Inflammatory macrophage treated with lipopolysaccharide for 4 hours (primary cell): ENCODE data around the gene BBX.
A peak's percentile ranks its signal among the peaks of the same experiment; 100 is the strongest.
"Not testable (repeated sequence)": the region's sequence is repeated elsewhere in the genome, so short reads cannot be mapped to it uniquely, and the experiment has no call there.

Source experiments
- DNase-seq: peaks from one replicate; pipeline ENCODE4 v3.0.0-alpha.2; 2020

BBX gene

DNA sequence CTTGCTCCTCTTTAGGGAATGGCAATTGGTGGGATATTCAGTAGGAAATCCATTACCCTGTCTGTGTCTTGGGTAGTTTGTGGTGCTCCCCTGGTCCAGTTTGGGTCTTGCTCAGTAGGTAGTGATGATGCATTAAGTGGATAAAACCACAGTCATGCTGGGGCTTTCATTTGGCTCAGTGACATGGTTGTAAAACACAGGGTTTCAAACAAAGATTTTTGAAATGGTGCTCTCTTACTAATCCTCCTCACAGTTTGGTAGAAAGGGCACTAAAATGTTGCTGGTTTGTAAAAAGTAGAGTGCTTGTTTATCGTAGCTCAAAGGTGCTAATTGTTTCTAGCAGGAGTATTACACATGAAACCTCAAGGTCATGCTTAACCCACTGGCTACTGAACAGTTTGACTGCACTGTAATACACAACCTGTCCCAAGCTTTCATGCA is 22.9 kb downstream of the BBX start:
- no peak for DNase-seq

DNA sequence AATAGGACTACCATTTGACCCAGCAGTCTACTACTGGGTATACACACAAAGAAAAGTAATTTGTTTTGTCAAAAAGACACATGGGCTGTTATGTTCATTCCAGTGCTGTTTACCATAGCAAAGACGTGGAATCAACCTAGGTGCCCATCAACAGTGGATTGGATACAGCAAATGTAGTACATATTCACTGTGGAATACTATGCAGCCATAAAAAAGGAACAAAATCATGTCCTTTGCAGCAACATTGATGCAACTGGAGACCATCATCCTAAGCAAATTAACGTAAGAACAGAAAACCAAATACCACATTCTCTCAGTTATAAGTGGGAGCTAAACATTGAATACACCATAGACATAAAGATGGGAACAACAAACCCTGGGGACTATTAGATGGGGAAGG is 25.8 kb downstream of the BBX start:
- DNase-seq: no peak

DNA sequence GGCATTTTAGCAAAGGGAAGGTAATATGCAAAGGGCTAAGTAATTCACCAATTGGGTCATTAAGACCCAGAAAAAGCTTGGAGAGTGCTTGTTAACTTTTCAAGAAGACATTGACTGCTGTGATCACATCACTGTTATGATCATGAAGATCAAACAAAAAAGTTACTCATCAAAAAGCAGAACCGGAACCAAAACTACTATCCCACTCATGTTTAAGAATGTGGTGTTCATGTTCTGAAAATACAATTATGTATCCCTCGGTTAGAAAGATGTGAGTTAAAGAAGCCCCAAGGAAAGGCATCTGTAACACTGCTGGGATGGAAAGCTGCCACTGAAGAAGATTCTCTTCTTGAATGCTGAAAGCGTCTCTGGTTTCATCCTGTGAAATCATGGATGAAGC is 32.6 kb downstream of the BBX start:
- DNase-seq: peak; percentile 29

DNA sequence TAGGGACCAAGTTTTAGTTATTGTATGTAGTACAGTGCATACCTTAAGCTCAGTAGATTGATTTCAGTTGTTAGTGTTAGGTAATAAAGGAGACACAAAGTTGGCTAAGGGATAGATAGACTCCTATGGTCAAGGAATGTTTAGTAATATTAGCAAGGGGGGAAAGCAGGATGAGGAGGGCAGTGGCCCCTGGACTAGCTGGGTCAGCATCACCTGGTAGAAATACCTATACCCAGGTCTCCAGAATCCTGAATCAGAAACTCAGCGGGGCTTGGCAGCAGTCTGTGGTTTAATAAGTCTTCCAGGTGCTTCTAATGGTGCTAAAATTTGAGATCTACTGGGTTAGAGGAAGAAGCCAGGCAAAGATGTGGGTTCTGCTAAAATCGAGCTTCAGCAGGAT is 35.0 kb downstream of the BBX start:
- no peak for DNase-seq

GRCh38 chr3:107560166-107560565 is 37.4 kb downstream of the BBX start:
- no peak for DNase-seq

DNA sequence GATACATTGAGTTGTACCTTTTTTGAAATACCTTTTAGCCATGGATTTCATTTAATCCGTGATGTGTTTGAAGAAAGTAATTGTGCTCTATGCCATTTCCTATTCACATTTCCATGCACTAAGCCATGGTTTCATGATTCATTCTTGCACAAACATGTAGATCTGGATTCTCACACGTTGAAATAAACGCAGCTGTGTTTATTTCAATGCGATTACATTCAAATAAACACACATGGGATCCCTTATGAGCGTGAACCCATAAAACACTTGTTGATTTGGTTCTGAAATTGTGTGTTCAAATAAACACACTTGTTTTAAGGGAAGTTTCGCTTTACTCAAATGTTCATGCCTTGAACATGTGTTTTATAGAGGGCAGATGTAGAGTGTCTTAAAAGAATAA is 39.2 kb downstream of the BBX start:
- DNase-seq: no peak

- no peak for DNase-seq
These were observed 40.3 kb downstream of the BBX start for GRCh38 chr3:107562969-107563529.

- not testable (repeated sequence) for DNase-seq
These were observed 42.5 kb downstream of the BBX start for GRCh38 chr3:107565244-107565643.

- not testable (repeated sequence) for DNase-seq
These were observed 48.3 kb downstream of the BBX start for GRCh38 chr3:107571089-107571488.

DNA sequence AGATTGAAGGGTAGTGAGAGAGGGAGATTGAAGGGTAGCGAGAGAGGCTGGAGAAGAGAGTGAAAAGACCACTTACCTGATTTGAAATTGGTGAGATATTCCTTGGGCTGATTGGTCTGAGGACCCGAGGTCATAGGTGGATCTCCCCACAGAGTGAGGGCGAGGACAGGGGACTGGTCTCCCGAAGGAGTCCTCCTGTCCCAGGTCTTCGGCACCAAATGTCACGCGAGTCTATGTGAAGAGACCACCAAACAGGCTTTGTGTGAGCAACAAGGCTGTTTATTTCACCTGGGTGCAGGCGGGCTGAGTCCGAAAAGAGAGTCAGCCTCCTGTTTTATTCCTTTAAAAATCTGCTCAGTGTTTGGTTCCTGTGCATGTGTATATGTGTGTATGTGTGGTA is 48.7 kb downstream of the BBX start:
- DNase-seq: not testable (repeated sequence)

DNA sequence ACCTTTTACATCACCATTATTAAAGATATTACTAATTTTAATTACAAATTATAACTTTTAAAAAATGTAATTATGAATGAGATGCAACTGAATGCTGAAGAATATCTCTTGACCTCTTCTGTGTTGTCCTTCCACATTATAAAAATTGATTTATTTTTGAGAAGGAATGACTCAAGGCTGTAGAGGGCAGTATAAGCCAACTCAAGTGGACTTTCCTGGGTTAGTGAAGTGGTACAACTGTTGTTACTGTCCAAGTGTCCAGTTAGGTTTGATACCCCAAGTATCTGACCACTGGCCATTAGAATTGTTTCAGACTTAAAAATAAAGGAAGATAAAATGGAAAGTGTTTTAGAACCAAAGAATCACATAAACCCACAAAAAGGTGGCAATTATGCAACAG is 51.9 kb downstream of the BBX start:
- DNase-seq: peak; percentile 54

DNA sequence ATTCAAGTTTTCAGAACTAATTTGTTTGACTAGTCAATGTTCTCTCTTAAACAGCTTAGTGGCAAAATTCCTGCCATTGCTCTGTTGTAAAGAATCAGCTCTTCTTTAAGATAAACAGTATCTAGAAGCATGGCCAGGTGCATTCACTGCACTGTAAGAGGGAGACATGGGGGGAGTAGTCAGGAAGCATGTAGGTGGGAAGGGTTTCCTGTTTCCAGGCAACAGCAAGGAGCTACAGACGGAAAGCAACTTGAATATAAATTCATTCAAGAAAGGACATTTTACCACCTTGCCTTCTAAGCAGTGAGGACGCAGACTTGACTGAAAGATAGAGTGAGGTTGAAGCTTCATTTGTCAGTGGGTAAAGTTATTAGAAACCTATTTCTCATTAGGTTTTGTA is 55.3 kb downstream of the BBX start:
- no peak for DNase-seq

- no peak for DNase-seq
These were observed 55.8 kb downstream of the BBX start for GRCh38 chr3:107578523-107578922.

- no peak for DNase-seq
These were observed 56.6 kb downstream of the BBX start for GRCh38 chr3:107579371-107579770.

- no peak for DNase-seq
These were observed 58.5 kb downstream of the BBX start for GRCh38 chr3:107581230-107581629.

DNA sequence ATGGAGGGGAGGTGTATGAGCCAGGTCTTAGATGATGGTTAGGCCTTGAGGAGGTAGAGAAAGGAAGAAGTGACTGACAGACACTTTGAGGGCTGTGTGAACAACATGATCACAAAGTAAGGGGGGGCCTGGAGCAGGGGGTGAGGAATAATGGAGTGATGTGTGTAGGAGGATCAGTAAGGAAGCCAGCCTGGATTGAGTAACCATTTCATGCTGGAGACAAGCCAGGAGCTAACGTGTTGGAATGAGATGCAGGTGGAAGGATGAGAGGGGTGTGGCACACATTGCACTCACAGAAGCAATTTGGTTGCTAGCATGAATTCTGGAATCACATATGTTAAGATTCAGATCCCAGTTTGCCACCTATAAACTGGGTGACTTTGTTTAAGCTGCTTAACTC is 65.5 kb downstream of the BBX start:
- no peak for DNase-seq

GRCh38 chr3:107589454-107589853 is 66.7 kb downstream of the BBX start:
- DNase-seq: peak; percentile 22

DNA sequence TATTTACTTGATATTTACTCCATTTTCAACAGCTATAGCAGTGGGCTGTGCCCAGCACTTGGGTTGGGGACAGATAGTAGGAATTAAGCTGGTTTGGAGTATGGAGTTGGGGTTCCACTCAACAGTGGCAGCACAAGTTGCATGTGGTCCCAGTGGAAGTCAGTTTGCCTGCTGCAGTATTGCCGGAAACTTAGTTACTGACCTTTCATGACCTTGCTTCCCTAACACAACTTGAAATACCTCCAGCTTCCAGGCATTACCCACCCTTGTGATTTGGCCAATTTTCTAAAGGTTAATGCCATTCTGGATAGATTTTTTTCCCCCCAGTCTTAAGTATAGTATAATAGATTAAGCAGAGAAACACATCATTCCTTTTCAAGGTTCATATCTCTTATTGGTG is 68.0 kb downstream of the BBX start:
- no peak for DNase-seq

GRCh38 chr3:107592073-107592472 is 69.3 kb downstream of the BBX start:
- DNase-seq: no peak

- no peak for DNase-seq
These were observed 72.1 kb downstream of the BBX start for GRCh38 chr3:107594870-107595269.

DNA sequence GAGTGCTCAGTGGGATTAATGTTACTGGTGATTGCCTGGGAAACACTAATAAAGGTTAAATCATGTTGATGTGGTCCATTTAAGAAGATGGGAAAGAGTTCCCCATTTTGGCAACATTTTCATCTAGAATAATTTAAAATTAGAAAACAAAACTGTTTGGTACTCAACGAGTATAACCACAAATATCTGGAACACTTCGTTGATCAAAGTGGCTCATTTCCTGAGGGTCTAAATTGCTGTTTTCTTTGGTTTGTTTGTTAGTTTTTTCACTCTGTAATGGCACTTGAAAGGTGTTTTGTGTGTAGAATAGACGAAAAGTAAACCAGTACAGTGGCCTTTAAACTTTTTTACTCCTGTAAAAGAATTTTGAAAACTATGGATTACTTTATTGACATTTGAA is 73.9 kb downstream of the BBX start:
- DNase-seq: no peak

DNA sequence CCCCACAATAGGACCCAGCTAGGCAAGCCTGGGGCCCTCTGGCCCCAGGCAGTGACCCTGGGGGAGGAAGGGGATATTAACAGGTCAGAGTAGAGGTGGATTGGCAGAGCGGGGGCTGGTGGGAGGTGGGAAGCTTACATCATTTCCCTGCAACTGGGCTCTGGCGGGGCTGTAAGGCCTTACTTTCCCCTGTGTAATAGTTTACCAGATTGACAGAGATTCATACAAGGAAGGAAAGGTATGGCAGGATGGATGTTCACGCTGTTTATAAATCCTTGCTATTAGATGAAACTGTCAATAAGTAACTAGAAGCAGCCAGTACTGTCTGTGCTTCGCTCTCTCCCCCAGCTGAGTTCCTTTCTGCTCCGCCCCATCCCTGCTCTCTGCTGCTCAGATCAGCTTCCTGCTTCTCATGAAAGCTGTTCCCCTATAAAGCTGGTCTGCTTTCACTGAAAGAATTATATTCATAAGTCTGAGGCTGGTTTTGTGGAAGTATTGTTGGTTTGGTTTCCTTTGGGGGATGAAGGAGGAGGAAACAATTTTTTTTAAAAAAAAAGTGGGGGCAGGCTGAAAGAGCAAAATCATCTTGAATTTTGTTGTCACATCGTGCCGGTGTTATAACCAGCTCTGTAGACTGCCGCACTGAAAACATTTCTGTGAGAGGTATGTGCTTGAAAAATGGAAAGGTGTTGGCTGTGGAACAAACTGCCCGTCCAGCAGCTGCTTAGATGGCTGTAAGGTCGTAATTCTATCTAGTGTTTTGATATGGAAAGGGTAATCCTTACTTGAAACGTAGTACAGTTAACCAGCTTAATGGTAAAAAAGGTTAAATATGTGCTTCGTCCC is 76.4 kb downstream of the BBX start:
- peak; percentile 67 for DNase-seq

DNA sequence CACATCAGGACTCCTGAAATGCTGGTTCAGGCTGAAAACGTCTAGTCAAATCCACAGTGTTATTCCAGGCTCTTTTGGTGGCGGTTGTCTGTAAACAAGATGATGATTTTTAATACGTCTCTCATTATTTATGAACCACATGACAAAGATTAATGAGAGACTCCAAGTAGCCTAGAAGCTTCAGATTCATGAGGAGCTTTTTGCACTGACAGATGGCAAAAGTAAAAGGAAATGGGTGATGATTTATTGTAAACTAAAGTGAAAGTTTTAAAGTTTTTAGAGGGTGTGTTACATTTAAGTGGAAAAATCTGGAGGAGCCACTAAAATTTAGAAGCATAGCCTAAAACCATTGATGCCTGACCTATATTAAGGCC is 77.0 kb downstream of the BBX start:
- DNase-seq: no peak

- DNase-seq: peak; percentile 56
These were observed 78.0 kb downstream of the BBX start for GRCh38 chr3:107600780-107601179.
